ENCODE data around the gene RANBP1. TPM values are rescaled to one million over a fixed set of nuclear protein-coding genes. Genes with fewer than 3 reads are reported as not detected.
A peak's percentile ranks its signal among the peaks of the same experiment; 100 is the strongest.

The RANBP1 gene
- polyA plus RNA-seq, 6 donors from 2014 or later: 73.1 to 107 (median 91.0) TPM

GRCh38 chr22:20107951-20108756, 7.8 kb upstream of the RANBP1 start:
- Mint-ChIP-seq H3K27ac (peak overlapping the region in 2 of 6 donors; percentile 32 to 70), H3K4me3 (no peak overlapping the region), H3K27me3 (no peaks in the 10 kb centered on the region), H3K36me3 (no peaks in the 10 kb centered on the region), H3K9me3 (no peaks in the 10 kb centered on the region), H3K4me1 (peaks cover 0 to 3% (median 0%) of the 10 kb centered on the region in 3 donors)
- no peak for ATAC-seq (ENCODE audit: low read depth in 2 of 2)
- no peak for DNase-seq

GRCh38 chr22:20108757-20109230, 7.1 kb upstream of the RANBP1 start:
- H3K4me3 Mint-ChIP-seq: no peak overlapping the region
- no peak overlapping the region for H3K27ac Mint-ChIP-seq
- no peaks in the 10 kb centered on the region for H3K36me3 Mint-ChIP-seq
- ATAC-seq (ENCODE audit: low read depth in 2 of 2): no peak
- DNase-seq: no peak
- H3K27me3 Mint-ChIP-seq: no peaks in the 10 kb centered on the region
- H3K9me3 Mint-ChIP-seq: no peaks in the 10 kb centered on the region
- H3K4me1 Mint-ChIP-seq: peaks cover 0 to 3% (median 0%) of the 10 kb centered on the region in 3 donors

DNA sequence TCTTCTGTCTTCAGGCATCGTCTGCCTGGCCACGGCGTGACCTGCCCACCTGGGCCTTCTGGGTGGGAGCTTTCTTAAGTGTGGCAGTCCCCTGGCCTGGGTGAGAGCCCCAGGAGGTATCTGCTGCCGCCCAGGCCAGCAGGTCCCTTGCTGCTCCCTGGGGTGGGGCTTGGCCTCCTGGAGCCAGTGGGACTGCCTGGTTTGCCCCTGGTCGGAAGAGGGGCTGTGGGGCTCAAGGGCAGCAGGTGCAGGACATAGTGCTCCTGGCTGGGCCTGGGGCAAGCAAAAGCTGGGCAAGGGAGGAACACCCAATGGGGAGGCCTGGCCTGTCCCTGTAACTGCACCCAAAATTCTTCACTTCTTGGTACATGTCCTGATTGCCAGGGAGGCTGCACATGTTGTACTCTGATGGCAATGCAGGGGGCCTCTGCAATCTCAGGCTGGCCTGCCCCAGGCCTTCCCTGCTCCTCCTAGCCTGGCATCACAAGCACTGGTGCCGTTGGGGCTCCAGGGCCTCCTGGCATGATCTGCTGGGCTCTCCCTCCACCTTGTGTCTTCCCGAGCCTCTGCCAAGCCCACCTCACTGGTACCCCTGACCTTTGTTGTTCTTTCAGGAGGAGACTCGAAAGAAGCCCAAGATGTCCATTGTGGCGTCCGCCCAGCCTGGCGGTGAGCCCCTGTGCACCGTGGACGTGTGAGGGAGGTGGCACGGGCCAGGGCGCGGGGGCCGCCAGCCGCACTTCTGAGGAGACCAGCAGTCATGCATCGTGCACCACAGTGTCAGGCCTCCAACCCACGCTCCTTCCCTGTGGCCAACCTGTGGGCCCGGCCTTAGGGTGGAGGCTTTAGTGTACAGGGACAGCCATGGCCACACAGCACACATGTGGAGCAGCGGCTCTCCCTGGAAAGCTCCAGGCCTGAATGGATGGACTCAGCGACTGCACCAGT, 6.2 kb upstream of the RANBP1 start:
- Mint-ChIP-seq H3K4me1 (peaks cover 0 to 8% (median 0%) of the 10 kb centered on the region in 3 donors), H3K27ac (peak overlapping the region in 1 of 6 donors; percentile 45), H3K27me3 (no peaks in the 10 kb centered on the region), H3K36me3 (no peaks in the 10 kb centered on the region), H3K9me3 (no peaks in the 10 kb centered on the region), H3K4me3 (no peak overlapping the region)
- DNase-seq: no peak
- no peak for ATAC-seq (ENCODE audit: low read depth in 2 of 2)

DNA sequence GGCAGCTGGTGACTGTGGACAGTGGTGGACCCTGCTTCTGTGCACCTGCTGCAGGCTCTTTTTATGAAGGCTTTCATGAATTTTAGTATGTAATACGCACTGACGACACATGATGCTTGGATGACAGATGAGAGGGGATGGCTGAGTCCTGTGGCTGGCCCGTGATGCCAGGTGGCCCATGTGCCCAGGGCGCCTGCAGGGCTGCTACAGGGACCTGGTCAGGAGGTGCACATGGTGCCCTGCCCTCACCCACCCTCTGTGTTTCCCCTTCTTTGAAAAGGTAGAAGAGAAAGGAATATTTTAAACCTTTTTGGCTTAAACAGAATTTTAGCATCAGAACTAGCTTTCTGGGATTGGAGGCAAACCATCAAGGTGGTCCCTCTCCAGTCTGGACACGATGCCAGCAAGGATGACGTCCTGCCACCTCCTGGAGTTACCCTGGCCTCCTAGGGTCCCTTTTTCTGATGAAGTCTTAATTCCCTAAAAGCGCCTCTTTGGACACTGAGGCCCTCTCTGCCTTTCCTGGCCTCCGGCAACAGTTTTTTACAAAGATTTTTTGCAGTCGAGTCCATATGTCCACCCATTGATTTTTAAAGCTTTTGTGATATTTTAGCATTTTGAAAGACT, 5.4 kb upstream of the RANBP1 start:
- peaks cover 4 to 13% (median 5%) of the 10 kb centered on the region in 3 donors for H3K4me1 Mint-ChIP-seq
- H3K27ac Mint-ChIP-seq: peak overlapping the region in 2 of 6 donors; percentile 45 to 53
- DNase-seq (no peak), ATAC-seq (ENCODE audit: low read depth in 2 of 2) (no peak)
- no peaks in the 10 kb centered on the region for H3K36me3 Mint-ChIP-seq
- no peaks in the 10 kb centered on the region for H3K9me3 Mint-ChIP-seq
- H3K27me3 Mint-ChIP-seq: no peaks in the 10 kb centered on the region
- peak overlapping the region in 1 of 8 donors; percentile 36 for H3K4me3 Mint-ChIP-seq

DNA sequence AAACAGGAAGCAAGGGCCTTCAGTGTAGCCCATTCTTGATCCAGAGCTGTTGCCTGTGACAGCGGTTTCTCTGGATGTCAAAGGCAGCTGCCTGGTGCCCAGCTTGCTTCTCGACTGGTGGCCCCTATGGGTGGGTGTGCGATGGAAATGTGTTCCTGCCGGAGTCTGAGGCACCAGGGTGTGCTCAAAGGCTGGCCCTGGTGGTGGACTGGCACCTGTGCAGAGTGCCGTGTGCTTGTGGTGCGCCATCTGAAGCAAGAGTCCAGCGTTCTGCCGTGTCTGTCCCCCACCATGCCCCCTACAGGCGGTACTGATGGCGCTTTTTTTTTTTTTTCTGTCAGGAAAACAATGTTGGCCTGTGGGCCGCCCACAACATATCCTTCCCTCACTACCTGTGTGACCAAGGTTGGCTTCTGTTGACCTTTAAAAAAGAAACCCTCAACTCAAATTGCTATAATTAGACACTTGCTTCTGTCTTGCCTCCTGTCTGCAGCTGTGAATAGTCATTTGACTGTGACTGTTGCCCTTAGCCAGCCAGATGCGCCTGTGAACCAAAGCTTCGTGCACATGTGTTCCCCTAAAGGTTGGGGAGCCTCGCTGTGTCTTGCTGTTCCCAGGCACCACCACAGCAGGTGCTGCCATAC, 4.7 kb upstream of the RANBP1 start:
- DNase-seq: no peak
- peak overlapping the region in 3 of 6 donors; percentile 39 to 76 (median 74) for H3K27ac Mint-ChIP-seq
- no peaks in the 10 kb centered on the region for H3K36me3 Mint-ChIP-seq
- H3K4me1 Mint-ChIP-seq: peaks cover 6 to 13% (median 7%) of the 10 kb centered on the region in 3 donors
- no peaks in the 10 kb centered on the region for H3K27me3 Mint-ChIP-seq
- no peaks in the 10 kb centered on the region for H3K9me3 Mint-ChIP-seq
- ATAC-seq (ENCODE audit: low read depth in 2 of 2): peak; percentile 49 to 56
- H3K4me3 Mint-ChIP-seq: peak overlapping the region in 1 of 8 donors; percentile 36

DNA sequence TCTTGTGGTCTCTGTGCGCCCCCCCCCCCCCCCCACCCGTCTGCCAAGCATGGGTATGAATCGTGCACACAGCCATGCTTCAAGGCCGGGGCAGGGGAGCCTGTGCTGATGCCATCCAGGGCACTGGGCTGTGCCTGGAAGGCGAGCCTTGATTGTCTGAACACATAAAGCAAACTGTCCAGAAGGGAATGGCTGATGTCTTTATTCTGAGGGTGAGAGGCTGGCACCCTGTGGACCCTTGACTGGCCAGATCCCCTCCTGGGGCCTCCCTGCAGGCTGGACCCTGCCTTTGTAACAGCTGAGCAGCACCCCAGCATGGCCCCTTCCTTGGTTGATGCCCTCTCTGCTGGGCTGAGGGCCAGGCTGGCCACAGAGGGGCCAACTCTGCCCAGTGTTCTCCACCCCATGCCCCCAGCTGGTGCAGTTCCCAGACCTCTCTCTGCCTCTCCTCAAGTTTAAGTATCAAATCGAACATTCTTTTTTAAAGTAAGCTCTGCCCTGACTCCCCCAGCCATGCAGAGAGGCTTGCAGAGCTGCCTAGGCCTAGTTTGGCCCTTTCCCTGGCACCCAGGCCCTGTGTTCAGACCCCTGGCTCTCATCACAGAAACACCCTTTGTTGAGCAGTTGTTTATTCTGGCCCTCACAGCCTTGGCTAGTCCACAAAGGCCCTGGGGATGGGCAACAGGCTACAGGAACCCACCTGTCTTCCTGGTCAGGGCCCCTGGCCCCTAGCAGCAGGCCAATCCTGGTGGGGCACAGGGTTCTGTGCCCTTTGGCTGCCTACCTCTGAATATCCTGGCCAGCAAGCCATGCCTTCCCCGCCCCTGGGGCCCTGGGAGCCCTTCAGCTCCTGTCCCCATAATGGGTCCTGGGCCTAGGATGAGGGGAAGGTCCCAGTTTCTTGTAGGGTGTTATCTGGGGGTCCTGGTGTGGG, 3.9 kb upstream of the RANBP1 start:
- H3K27ac Mint-ChIP-seq: peak overlapping the region in 2 of 6 donors; percentile 83 to 85
- DNase-seq: no peak
- ATAC-seq (ENCODE audit: low read depth in 2 of 2): no peak
- peaks cover 9 to 20% (median 15%) of the 10 kb centered on the region in 3 donors for H3K4me1 Mint-ChIP-seq
- no peaks in the 10 kb centered on the region for H3K36me3 Mint-ChIP-seq
- H3K4me3 Mint-ChIP-seq: peak overlapping the region in 1 of 8 donors; percentile 44
- no peaks in the 10 kb centered on the region for H3K27me3 Mint-ChIP-seq
- no peaks in the 10 kb centered on the region for H3K9me3 Mint-ChIP-seq

- no peak for DNase-seq
- H3K36me3 Mint-ChIP-seq: no peaks in the 10 kb centered on the region
Measured at GRCh38 chr22:20112623-20113511, 3.0 kb upstream of the RANBP1 start.

DNA sequence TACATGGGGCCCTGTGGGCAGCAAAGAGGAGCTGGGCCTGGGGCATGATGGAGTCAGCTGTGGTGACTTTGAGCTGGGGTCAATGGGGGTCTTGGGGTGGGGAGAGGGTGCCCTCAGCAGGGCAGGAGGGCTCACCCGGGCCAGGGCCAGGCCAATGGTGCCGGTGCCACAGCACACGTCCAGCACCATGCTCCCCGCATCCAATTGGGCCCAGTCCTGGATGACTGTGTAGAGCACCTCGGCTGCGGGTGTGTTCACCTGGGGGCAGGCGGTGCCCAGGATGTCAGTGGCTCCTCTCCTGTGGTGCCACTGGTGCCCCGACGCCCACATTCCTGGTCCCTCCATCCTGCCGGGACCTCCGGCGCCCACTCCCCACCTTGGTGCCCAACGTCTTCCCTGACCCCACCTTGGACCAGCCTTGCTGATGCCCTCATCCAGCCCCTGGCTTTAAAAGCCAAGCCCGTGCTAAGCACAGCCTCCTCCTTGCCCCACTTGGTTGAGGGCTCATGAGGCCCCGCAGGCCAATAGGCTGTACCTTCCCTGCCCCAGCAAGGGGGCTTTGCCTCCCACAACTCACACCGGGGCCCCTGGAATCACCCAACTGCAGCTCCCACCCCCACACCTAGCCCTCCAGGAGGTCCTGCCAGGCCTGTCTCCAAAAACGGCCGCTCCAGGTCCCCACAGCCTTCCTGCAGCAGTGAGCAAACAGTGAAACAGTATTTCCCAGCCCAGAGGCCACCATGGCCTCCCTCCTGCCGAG, 2.2 kb upstream of the RANBP1 start:
- H3K4me1 Mint-ChIP-seq: peaks cover 17 to 21% (median 21%) of the 10 kb centered on the region in 3 donors
- ATAC-seq (ENCODE audit: low read depth in 2 of 2) (no peak), DNase-seq (no peak)
- H3K36me3 Mint-ChIP-seq: no peaks in the 10 kb centered on the region
- H3K27me3 Mint-ChIP-seq: no peaks in the 10 kb centered on the region
- H3K9me3 Mint-ChIP-seq: no peaks in the 10 kb centered on the region
- H3K27ac Mint-ChIP-seq: peak overlapping the region in 1 of 6 donors; percentile 49
- H3K4me3 Mint-ChIP-seq: peak overlapping the region in 2 of 8 donors; percentile 51 to 68

More at GRCh38 chr22:20112623-20113511, 3.0 kb upstream of the RANBP1 start:
- H3K4me3 Mint-ChIP-seq: no peak overlapping the region
- peaks cover 9 to 20% (median 19%) of the 10 kb centered on the region in 3 donors for H3K4me1 Mint-ChIP-seq
- H3K27ac Mint-ChIP-seq: peak overlapping the region in 1 of 6 donors; percentile 83
- ATAC-seq (ENCODE audit: low read depth in 2 of 2): no peak
- no peaks in the 10 kb centered on the region for H3K9me3 Mint-ChIP-seq
- no peaks in the 10 kb centered on the region for H3K27me3 Mint-ChIP-seq

DNA sequence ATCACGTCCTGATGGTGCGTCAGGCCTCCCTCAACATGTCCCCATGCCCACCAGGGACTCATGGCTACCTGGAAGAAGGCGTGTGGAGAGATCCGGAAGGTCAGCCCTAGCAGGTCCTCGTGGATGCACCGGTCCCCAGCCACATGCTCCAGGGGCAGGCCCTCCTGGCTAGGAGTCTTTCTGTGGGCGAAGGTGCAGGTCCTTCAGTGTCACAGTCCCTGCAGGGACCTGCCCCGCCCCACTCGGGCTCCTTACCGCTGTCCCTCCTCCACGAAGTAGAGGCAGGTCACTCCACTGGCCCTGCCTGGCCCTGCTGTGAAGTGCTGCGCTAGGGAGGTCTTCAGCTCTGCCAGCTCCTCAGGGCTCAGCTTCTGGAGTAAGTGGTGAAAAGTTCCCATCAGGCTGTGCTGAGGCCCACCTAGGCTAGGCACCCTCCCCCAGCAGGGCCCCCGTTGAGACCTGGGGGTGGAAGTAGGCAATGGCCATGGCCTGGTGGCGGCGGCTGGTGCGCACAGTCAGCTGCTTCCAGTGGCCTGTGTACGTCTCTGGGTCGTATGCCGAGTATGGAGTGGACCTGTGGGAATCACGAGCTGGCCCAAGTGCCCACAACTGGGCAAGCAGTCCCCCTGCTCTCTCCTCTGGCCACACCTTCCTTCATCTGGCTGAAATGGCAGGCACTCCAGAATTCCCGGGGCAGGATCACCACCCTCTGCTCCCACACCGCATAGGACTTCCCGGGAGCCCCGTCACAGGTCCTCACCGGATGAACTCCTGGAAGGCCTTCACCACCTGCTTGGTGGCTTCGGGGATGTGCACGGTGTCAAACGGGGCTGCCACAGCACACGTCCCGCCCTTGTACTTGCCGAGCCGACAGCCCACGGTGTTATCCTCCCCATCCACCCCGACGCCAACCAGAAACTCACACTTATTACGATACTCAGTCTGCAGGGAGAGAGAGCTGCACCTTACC, 1.1 kb upstream of the RANBP1 start:
- Mint-ChIP-seq H3K4me1 (peaks cover 24 to 29% (median 27%) of the 10 kb centered on the region in 3 donors), H3K4me3 (peak overlapping the region in 7 of 8 donors; percentile 21 to 79 (median 60)), H3K27ac (peak overlapping the region in 4 of 6 donors; percentile 33 to 88 (median 44)), H3K9me3 (no peaks in the 10 kb centered on the region), H3K27me3 (no peaks in the 10 kb centered on the region), H3K36me3 (no peaks in the 10 kb centered on the region)
- no peak for DNase-seq
- no peak for ATAC-seq (ENCODE audit: low read depth in 2 of 2)
